Effector memory CD4-positive, alpha-beta T cell (primary cell): ENCODE results near the gene NEDD4L.
"Not testable (repeated sequence)": the region's sequence is repeated elsewhere in the genome, so short reads cannot be mapped to it uniquely, and the experiment has no call there.

ENCODE experiments used
- DNase-seq, 3 donors: peaks; one replicate each; pipeline ENCODE4 v3.0.0-alpha.2; 2020
- H3K27ac ChIP-seq: 2 replicates; pipeline ENCODE4 v1.7.0; 2013; ENCODE audit warnings: mild to moderate bottlenecking, low read length, moderate library complexity; ENCODE audit not compliant: insufficient read depth, poor library complexity, severe bottlenecking
- H3K27me3 ChIP-seq: replicated peaks from 2 replicates; pipeline ENCODE4 v1.7.0; 2013; ENCODE audit warnings: mild to moderate bottlenecking, low read length; ENCODE audit not compliant: insufficient read depth, control insufficient read depth, poor library complexity, severe bottlenecking
- H3K36me3 ChIP-seq: 2 replicates; pipeline ENCODE4 v1.7.0; 2013; ENCODE audit warnings: mild to moderate bottlenecking, low read length, moderate library complexity; ENCODE audit not compliant: control insufficient read depth, insufficient read depth
- H3K4me1 ChIP-seq: 2 replicates; pipeline ENCODE4 v1.7.0; 2013; ENCODE audit warnings: low read length, mild to moderate bottlenecking; ENCODE audit not compliant: control insufficient read depth, insufficient read depth, poor library complexity, severe bottlenecking
- H3K4me3 ChIP-seq: 2 replicates; pipeline ENCODE4 v1.7.0; 2013; ENCODE audit warnings: low read length, low read depth, mild to moderate bottlenecking; ENCODE audit not compliant: insufficient read depth, poor library complexity, severe bottlenecking
- H3K9me3 ChIP-seq: 2 replicates; pipeline ENCODE4 v1.7.0; 2013; ENCODE audit warnings: mild to moderate bottlenecking, low read length, moderate library complexity; ENCODE audit not compliant: control insufficient read depth

Gene NEDD4L

DNA sequence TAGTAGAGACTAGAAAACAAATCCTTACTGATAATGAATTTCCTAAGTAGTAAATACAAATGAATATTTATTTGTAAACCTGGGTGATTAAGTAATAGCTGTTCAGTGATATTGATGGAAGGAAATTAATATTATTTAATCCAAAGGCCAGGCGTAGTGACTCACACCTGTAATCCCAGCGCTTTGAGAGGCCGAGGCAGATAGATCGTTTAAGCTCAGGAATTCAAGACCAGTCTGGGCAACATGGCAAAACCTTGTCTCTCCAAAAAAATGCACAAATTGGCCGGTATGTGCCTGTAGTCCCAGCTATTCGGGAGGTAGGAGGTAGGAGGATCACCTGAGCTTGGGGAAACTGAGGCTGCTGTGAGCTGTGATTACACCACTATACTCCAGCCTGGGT lies 228.2 kb downstream of the NEDD4L start:
- H3K36me3 ChIP-seq = no peaks in the 10 kb centered on the region
- DNase-seq = no peak
- H3K27me3 ChIP-seq = no peaks in the 10 kb centered on the region
- H3K9me3 ChIP-seq = no peaks in the 10 kb centered on the region
- no peak overlapping the region for H3K4me3 ChIP-seq
- no peak overlapping the region for H3K27ac ChIP-seq
- peaks cover 3% of the 10 kb centered on the region for H3K4me1 ChIP-seq

DNA sequence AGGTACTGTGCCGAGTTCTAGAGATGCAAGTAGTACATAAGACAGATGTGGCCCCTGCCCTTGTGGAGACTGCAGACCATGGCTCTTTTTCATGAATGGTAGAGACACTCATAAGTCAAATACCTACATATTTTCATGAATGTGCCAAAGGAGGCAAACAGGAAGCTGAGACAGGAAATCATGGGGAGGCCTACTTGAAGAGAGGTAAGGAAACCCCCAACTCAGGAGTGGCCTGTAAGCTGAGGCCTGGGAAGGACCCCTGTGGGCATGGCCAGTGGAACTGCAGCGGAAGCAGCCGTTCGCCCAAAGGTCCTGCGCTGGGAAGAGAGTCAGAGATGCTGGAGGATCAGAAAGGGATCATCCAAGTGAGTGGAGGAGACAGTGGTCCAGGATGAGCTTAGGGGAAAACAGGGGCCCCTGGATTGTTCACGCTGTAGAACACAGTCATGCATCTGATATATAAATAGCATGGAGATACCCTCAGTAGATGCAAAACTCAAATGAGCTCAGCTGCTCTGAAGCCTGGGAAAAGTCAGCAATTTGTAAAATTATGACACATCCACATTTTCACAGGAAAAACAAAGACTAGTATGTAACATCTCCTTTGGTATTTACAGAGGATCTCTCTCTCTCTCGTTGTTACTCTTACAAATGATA lies 228.9 kb downstream of the NEDD4L start:
- no peaks in the 10 kb centered on the region for H3K9me3 ChIP-seq
- H3K27me3 ChIP-seq = no peaks in the 10 kb centered on the region
- peaks cover 3% of the 10 kb centered on the region for H3K4me1 ChIP-seq
- no peaks in the 10 kb centered on the region for H3K36me3 ChIP-seq
- no peak overlapping the region for H3K27ac ChIP-seq
- no peak overlapping the region for H3K4me3 ChIP-seq
- DNase-seq = no peak

DNA sequence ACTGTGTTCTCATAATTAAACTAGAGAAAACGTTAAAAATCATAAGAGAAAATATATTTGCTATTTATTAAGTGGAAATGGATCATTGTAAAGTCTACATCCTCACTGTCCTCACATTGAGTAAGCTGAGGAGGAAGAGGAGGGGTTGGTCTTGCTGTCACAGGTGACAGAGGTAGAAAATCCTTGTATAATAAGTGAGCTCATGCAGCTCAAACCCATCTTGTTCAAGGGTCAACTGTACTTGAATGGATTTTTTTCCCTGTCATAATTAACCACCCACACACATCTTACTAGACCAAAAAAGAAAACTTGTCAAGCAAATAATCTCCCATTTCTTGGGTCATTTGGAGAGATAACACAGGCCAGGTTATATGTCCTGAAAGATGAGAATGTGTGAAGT lies 231.2 kb downstream of the NEDD4L start:
- Histone ChIP-seq H3K36me3 (no peaks in the 10 kb centered on the region), H3K4me3 (no peak overlapping the region), H3K27me3 (no peaks in the 10 kb centered on the region), H3K27ac (no peak overlapping the region), H3K9me3 (no peaks in the 10 kb centered on the region), H3K4me1 (peaks cover 3% of the 10 kb centered on the region)
- no peak for DNase-seq

DNA sequence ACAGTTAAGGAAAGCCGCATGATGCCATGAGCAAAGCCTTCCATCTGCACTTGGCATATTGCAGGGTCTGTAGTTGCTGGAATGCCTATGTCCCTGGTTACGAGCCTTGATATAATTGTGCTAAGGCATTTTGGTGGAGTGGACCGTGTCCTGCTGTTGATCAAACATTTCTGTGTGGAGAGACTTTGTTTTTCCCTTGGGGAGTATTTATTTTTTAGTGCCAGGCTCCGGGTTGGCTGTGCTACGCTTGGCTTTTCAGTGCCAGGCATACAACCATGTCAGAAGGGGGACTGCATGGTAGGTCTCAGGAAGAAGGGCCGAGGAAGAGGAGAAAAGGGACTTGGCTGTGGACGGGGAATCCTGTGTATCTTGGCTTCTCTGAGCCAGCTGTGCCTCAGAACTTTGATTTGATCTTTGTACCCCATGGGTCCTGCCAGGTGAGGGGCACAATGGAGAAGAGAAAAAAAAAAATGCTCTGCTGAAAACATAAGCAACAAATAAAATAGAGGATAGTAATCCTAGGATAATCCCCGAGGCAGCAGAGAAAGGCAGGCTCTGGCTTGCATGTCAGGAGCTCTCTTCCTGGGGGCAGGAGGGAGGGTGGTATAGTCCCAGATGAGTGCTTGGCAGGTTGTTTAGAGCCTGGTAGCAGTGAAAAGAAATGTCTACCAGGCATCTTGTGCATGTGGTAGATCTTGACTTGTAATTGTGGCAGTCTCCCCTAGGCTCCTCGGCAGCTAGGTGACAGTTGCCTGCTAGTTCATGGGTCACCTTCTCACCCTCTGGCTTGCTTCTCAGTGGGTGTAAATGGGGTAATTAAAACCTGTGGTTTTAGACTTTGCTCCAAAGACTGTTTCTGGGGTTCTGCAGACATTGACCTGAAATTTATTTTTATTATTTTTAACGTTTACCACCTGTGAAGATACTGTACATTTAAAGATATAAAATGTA lies 233.0 kb downstream of the NEDD4L start:
- no peak overlapping the region for H3K4me3 ChIP-seq

DNA sequence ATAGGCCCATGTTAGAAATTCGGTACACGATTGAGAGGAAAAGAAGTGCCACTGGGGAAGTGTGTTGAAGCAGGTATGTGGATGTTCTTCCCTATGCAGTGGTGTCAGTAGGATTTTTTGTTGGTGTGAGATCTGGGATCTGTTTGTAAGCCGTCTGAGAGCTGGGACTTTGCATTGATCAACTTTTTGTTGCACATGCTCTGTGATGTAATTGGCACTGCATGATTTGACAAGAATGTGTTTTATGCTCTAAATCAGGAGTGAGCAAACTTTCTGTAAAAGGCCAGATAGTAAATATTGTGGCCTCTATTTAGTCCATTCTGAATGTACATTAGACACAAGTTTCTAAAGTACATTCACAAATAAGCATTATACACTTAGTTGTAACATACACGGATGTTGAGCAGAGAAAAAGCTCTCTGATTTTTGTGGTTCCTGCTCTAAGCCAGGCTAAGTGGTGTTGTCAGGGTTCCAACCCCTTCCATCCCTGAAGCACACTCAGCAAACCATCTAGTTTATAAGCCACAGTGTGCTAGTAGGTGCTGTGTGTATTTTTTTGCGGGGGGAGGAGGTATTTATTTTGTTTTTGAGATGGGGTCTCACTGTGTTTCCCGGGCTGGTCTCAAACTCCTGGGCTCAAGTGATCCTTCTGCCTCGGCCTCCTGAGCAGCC lies 235.6 kb downstream of the NEDD4L start:
- H3K27me3 ChIP-seq = no peaks in the 10 kb centered on the region
- H3K4me3 ChIP-seq = no peak overlapping the region
- H3K27ac ChIP-seq = no peak overlapping the region
- no peaks in the 10 kb centered on the region for H3K4me1 ChIP-seq
- no peaks in the 10 kb centered on the region for H3K36me3 ChIP-seq
- H3K9me3 ChIP-seq = no peaks in the 10 kb centered on the region
- no peak for DNase-seq

More for the DNA sequence above, 233.0 kb downstream of the NEDD4L start:
- no peaks in the 10 kb centered on the region for H3K36me3 ChIP-seq
- H3K27me3 ChIP-seq = no peaks in the 10 kb centered on the region
- peaks cover 3% of the 10 kb centered on the region for H3K4me1 ChIP-seq
- DNase-seq = no peak
- no peaks in the 10 kb centered on the region for H3K9me3 ChIP-seq
- no peak overlapping the region for H3K27ac ChIP-seq

DNA sequence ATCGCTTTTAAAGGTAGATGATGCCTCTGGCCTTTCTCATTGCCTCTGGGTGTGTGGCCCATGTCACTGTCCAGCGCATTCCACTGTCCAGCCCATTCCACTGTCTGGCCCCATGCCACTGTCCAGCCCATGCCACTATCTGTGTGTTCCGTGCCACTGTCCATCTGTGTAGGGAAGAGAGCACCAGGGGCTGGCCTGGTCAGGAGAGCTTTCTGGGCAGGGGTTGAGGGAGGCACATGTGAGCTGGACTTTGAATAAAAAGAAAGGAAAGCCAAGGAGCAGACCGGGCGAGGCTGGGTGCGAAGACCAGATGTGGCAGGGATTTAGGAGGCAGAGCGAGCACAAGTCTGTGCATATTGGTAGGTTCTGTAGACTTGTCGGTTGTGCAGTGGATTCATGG lies 236.2 kb downstream of the NEDD4L start:
- Histone ChIP-seq H3K27me3 (no peaks in the 10 kb centered on the region), H3K4me3 (no peak overlapping the region), H3K9me3 (no peaks in the 10 kb centered on the region), H3K27ac (no peak overlapping the region), H3K36me3 (no peaks in the 10 kb centered on the region), H3K4me1 (no peaks in the 10 kb centered on the region)
- DNase-seq = no peak

DNA sequence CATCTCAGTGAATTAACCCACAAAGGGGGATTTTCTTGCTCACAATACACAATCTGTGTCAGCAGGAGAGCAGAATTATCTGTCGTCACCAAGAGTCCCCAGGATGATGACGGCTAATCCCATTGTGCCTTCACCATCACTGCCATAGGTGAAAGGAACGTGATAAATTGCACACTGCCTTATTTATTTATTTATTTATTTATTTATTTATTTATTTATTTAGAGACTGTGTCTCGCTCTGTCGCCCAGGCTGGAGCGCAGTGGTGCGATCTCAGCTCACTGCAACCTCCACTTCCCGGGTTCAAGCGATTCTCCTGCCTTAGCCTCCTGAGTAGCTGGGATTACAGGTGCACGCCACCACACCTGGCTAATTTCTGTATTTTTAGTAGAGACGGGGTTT lies 238.8 kb downstream of the NEDD4L start:
- not testable (repeated sequence) for H3K27ac ChIP-seq, H3K9me3 ChIP-seq, H3K4me3 ChIP-seq, H3K4me1 ChIP-seq, H3K36me3 ChIP-seq, DNase-seq, H3K27me3 ChIP-seq

DNA sequence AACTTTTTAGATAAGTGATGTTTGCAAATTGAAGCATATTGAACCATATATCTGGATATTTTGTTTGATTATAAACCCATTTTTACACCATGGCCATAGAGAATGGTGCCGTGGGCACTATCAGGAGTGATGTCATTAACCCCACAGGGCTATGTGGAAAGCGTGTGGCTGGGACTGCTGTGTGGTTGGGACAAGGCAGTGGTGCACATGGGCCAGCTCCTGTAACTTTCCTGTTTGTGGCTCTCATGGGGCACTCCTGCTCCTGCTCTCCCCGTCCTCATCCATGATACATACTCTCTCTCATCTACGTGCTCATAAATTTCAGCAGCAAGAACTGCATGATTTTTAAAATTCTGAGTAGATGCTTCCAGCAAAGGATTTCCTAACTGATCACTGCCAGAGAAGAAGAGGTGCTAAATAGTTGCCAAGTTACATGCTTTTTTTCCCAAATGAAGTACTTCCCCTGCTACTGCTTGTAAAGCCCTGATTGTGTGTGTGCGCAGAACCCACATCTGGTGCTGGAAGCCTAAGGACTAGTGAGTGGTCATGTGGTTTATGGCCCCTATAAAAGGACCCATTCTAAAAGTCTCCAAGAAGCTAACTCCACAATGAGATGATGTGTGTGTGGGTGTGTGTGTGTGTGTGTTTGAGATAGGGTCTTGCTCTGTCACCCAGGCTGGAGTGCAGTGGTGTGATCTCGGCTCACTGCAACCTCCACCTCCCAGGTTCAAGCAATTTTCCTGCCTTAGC lies 240.8 kb downstream of the NEDD4L start:
- Histone ChIP-seq H3K4me1 (no peaks in the 10 kb centered on the region), H3K36me3 (no peaks in the 10 kb centered on the region), H3K9me3 (no peaks in the 10 kb centered on the region), H3K27me3 (no peaks in the 10 kb centered on the region), H3K4me3 (no peak overlapping the region), H3K27ac (no peak overlapping the region)
- DNase-seq = no peak

DNA sequence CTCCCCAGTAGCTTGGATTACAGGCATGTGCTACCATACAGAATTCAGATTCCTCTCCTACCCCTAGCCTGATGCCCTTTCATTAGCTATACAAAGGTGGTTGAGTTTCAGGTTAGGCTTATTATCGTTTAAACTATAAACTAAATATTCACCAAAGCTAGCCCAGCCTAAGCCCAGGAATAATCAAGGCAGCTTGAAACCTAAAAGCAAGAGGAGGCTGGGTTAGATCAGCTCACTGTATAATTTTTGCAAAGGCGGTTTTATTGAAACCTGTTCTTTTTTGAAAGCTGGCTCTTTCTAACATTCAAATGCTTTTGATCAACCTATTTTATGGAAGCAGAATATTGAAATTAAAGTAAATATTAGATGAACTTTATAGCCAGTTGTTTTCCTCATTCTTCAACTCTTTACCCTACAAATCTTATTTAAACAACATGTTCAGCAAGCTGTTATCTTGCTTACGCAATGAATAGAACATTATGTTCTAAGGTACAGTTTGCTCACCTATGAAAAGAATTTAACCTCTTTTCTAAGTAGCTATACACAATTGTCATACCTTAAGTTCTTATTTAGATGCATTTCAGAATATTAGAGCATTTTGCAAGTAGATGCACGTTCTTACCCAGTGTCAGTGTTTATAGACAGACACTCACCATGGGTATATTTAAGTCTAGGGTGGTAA lies 241.6 kb downstream of the NEDD4L start:
- no peaks in the 10 kb centered on the region for H3K36me3 ChIP-seq
- no peak overlapping the region for H3K4me3 ChIP-seq
- no peaks in the 10 kb centered on the region for H3K27me3 ChIP-seq
- H3K9me3 ChIP-seq = no peaks in the 10 kb centered on the region
- H3K4me1 ChIP-seq = no peaks in the 10 kb centered on the region
- no peak for DNase-seq
- H3K27ac ChIP-seq = no peak overlapping the region
